GM12875 (cell line): Measurements from ENCODE around the gene ADK.

Experiments
- H3K4me3 ChIP-seq: one replicate; pipeline ENCODE4 v1.5.1; 2011; ENCODE audit warnings: low read depth, low read length, control low read depth
- TF ChIP-seq, protein P1 (sequence below): IDR thresholded peaks from 2 replicates; pipeline ENCODE4 v1.5.1; 2011; ENCODE audit warnings: low read depth, mild to moderate bottlenecking, control low read depth, inconsistent platforms, low read length, moderate library complexity, borderline replicate concordance; ENCODE audit not compliant: insufficient read depth

ADK gene

GRCh38 chr10:74320717-74321116 is 169.7 kb downstream of the ADK start:
- TF ChIP-seq, protein P1, sequence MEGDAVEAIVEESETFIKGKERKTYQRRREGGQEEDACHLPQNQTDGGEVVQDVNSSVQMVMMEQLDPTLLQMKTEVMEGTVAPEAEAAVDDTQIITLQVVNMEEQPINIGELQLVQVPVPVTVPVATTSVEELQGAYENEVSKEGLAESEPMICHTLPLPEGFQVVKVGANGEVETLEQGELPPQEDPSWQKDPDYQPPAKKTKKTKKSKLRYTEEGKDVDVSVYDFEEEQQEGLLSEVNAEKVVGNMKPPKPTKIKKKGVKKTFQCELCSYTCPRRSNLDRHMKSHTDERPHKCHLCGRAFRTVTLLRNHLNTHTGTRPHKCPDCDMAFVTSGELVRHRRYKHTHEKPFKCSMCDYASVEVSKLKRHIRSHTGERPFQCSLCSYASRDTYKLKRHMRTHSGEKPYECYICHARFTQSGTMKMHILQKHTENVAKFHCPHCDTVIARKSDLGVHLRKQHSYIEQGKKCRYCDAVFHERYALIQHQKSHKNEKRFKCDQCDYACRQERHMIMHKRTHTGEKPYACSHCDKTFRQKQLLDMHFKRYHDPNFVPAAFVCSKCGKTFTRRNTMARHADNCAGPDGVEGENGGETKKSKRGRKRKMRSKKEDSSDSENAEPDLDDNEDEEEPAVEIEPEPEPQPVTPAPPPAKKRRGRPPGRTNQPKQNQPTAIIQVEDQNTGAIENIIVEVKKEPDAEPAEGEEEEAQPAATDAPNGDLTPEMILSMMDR = no peak
- H3K4me3 ChIP-seq = no peak overlapping the region

- H3K4me3 ChIP-seq = no peak overlapping the region
- TF ChIP-seq, protein P1 = no peak
Measured at GRCh38 chr10:74322141-74322540, 171.1 kb downstream of the ADK start.

- TF ChIP-seq, protein P1 = no peak
- H3K4me3 ChIP-seq = no peak overlapping the region
Measured at GRCh38 chr10:74322565-74322964, 171.5 kb downstream of the ADK start.

DNA sequence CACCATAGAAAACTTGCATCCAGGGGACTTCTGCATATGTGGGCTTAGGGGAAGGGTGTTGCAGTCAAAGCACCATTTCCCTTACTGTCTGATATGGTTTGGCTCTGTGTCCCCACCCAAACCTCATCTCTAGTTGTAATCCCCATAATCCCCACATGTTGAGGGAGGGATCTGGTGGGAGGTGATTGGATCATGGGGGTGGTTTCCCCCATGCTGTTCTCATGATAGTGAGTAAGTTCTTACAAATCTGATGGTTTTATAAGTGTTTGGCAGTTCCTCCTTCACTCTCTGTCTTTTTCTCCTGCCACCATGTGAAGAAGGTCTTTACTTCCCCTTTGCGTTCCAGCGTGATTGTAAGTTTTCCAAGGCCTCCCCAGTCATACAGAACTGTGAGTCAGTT is 177.4 kb downstream of the ADK start:
- TF ChIP-seq, protein P1 = no peak

GRCh38 chr10:74329873-74330272 is 178.9 kb downstream of the ADK start:
- no peak overlapping the region for H3K4me3 ChIP-seq
- TF ChIP-seq, protein P1 = no peak

More for the DNA sequence above, 177.4 kb downstream of the ADK start:
- H3K4me3 ChIP-seq = no peak overlapping the region

DNA sequence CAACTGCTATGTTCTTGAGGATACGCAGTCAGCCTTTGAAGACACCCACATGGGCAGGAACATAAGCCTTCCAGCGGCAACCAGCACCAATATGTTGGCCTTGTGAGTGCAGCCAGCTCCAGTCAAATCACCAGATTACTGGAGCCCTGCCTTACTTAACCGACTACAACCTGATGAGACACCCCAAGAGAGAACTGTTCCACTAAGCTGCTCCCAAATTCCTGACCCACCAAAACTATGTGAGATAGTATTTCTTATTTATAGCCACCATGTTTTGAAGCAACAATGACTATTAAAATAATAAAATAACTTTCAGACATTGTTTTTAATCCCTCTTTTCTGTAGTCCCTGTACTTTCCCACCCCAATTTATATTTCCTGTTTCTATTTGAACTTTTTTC is 179.6 kb downstream of the ADK start:
- TF ChIP-seq, protein P1 = no peak

DNA sequence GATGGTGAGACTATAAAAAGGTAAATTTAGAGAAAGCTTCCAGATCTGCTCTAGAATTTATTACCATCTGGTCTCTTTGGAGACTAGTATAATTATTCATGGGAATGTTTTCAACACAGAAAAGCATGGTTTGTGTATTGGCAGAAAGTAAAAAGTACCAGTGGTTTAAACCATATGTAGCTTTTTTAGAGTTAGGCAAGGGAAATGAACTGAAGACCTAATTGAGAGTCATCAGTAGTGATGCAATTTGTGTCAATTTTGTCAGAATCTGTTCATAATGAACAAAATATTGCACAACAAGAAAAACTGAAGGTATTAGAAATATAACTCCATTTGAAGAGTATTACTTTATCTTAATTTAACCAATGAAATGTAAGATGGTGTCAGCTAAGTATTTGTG is 181.4 kb downstream of the ADK start:
- H3K4me3 ChIP-seq = no peak overlapping the region
- TF ChIP-seq, protein P1 = no peak

More for the DNA sequence above, 179.6 kb downstream of the ADK start:
- H3K4me3 ChIP-seq = no peak overlapping the region
